Measurements from ENCODE around the gene S100A1.
"Not testable (repeated sequence)": the region's sequence is repeated elsewhere in the genome, so short reads cannot be mapped to it uniquely, and the experiment has no call there.

The S100A1 gene

GRCh38 chr1:153662269-153662668 lies 34.0 kb downstream of the S100A1 start:
- DNase-seq (ENCODE audit: low read depth), result no peak
- H3K4me3 ChIP-seq (ENCODE audit: low read depth, low read length), result no peak overlapping the region
- TF ChIP-seq CTCF (conservative IDR thresholded peaks at IDR 0.05; ENCODE audit: low read depth, low read length), result no peak

GRCh38 chr1:153663211-153663610 lies 35.0 kb downstream of the S100A1 start:
- H3K4me3 ChIP-seq (ENCODE audit: low read depth, low read length), result no peak overlapping the region
- no peak for TF ChIP-seq CTCF (conservative IDR thresholded peaks at IDR 0.05; ENCODE audit: low read depth, low read length)
- peak; percentile 75 for DNase-seq (ENCODE audit: low read depth)

GRCh38 chr1:153667439-153667838 lies 39.2 kb downstream of the S100A1 start:
- TF ChIP-seq CTCF (conservative IDR thresholded peaks at IDR 0.05; ENCODE audit: low read depth, low read length), result no peak
- no peak for DNase-seq (ENCODE audit: low read depth)
- H3K4me3 ChIP-seq (ENCODE audit: low read depth, low read length), result no peak overlapping the region

GRCh38 chr1:153668672-153669071 lies 40.4 kb downstream of the S100A1 start:
- H3K4me3 ChIP-seq (ENCODE audit: low read depth, low read length); DNase-seq (ENCODE audit: low read depth): not testable (repeated sequence)

GRCh38 chr1:153669606-153670005 lies 41.4 kb downstream of the S100A1 start:
- no peak for DNase-seq (ENCODE audit: low read depth)
- TF ChIP-seq CTCF (conservative IDR thresholded peaks at IDR 0.05; ENCODE audit: low read depth, low read length), result no peak
- peak overlapping the region; percentile 91 for H3K4me3 ChIP-seq (ENCODE audit: low read depth, low read length)

GRCh38 chr1:153670257-153670858 lies 42.1 kb downstream of the S100A1 start:
- TF ChIP-seq CTCF (conservative IDR thresholded peaks at IDR 0.05; ENCODE audit: low read depth, low read length), result no peak
- DNase-seq (ENCODE audit: low read depth), result no peak
- peak overlapping the region; percentile 91 for H3K4me3 ChIP-seq (ENCODE audit: low read depth, low read length)

GRCh38 chr1:153670859-153671627 lies 42.8 kb downstream of the S100A1 start, which contains the start of gene ILF2:
ILF2 (minus strand) TSS chr1:153670993; CDS start chr1:153670922, 71 bp downstream.
- peak; percentile 16 for TF ChIP-seq CTCF (conservative IDR thresholded peaks at IDR 0.05; ENCODE audit: low read depth, low read length)
- peak; percentile 100 for DNase-seq (ENCODE audit: low read depth)
- H3K4me3 ChIP-seq (ENCODE audit: low read depth, low read length), result peak within 1 kb of the TSS; percentile 91

Data from choroid plexus epithelial cell (primary cell).